Upper lobe of right lung (tissue), 1 donor: ENCODE measurements around the gene ZG16B. TPM values are rescaled to one million over a fixed set of nuclear protein-coding genes. Genes with fewer than 3 reads are reported as not detected.

Experiments
- ATAC-seq: fragments of 200-7000 bp; cut with Tn5 transposase; one replicate; pipeline ENCODE4 v1.9.1; 2020; ENCODE audit warnings: mild to moderate bottlenecking, moderate library complexity
- DNase-seq: peaks from one replicate; pipeline ENCODE4 v3.0.0-alpha.2; 2020
- H3K27ac ChIP-seq: fragments of 200-600 bp; one replicate; pipeline ENCODE4 v1.8.0; 2022
- H3K27me3 ChIP-seq: fragments of 200-600 bp; one replicate; pipeline ENCODE4 v1.8.0; 2022; ENCODE audit warnings: mild to moderate bottlenecking
- H3K36me3 ChIP-seq: fragments of 200-600 bp; one replicate; pipeline ENCODE4 v1.8.0; 2022
- H3K4me1 ChIP-seq: fragments of 200-600 bp; one replicate; pipeline ENCODE4 v1.8.0; 2022
- H3K4me3 ChIP-seq: fragments of 200-600 bp; one replicate; pipeline ENCODE4 v1.8.0; 2022; ENCODE audit warnings: mild to moderate bottlenecking
- H3K9me3 ChIP-seq: fragments of 200-600 bp; one replicate; pipeline ENCODE4 v1.8.0; 2022
- CTCF ChIP-seq: fragments of 200-600 bp; IDR thresholded peaks from one replicate; pipeline ENCODE4 v1.8.0; 2022; ENCODE audit warnings: antibody characterized with exemption
- intact Hi-C: fragments of 100-400 bp; cut with DNase I; formaldehyde crosslinking; loops from one replicate; pipeline ENCODE4 v1.11.0; 2022
- total RNA-seq: library from RNA; stranded (reverse); fragmentation: NEBNext Ultra II Directional; extraction: Animal tissue kit (Norgen Biotek cat#: 25700); gene quantifications from one replicate; pipeline ENCODE4 v1.2.1, GENCODE V29; 2021
- donor health status: DM: no; HTN: yes; CAD: no; lungs with severe emphysema.

The ZG16B gene
- total RNA-seq, 1 donor from 2014 or later: not detected

GRCh38 chr16:2790631-2791030, 39.5 kb upstream of the ZG16B start:
- TF ChIP-seq CTCF: no peak
- Histone ChIP-seq H3K9me3 (no peaks in the 10 kb centered on the region), H3K27me3 (peaks cover 42% of the 10 kb centered on the region), H3K36me3 (no peaks in the 10 kb centered on the region), H3K4me3 (no peak overlapping the region), H3K27ac (no peak overlapping the region), H3K4me1 (no peaks in the 10 kb centered on the region)
- ATAC-seq (no peak), DNase-seq (peak; percentile 40)
- intact Hi-C loops: no loop called here

- Histone ChIP-seq H3K4me3 (no peak overlapping the region), H3K27ac (no peak overlapping the region), H3K9me3 (no peaks in the 10 kb centered on the region), H3K27me3 (peaks cover 37% of the 10 kb centered on the region), H3K36me3 (no peaks in the 10 kb centered on the region), H3K4me1 (no peaks in the 10 kb centered on the region)
- ATAC-seq (no peak), DNase-seq (peak; percentile 30)
- intact Hi-C loops: no loop called here
- TF ChIP-seq CTCF: no peak
Observed at GRCh38 chr16:2791174-2791573, 38.9 kb upstream of the ZG16B start.

- H3K27me3 ChIP-seq: peaks cover 28% of the 10 kb centered on the region
- ATAC-seq: no peak
- H3K9me3 ChIP-seq: no peaks in the 10 kb centered on the region
- intact Hi-C loops: no loop called here
- H3K4me1 ChIP-seq: no peaks in the 10 kb centered on the region
- no peak for DNase-seq
- no peak overlapping the region for H3K4me3 ChIP-seq
- no peaks in the 10 kb centered on the region for H3K36me3 ChIP-seq
- no peak for TF ChIP-seq CTCF
- H3K27ac ChIP-seq: no peak overlapping the region
Observed at GRCh38 chr16:2792940-2793339, 37.2 kb upstream of the ZG16B start.

- DNase-seq (peak; percentile 40), ATAC-seq (no peak)
- TF ChIP-seq CTCF: no peak
- Histone ChIP-seq H3K9me3 (no peaks in the 10 kb centered on the region), H3K27me3 (peaks cover 16% of the 10 kb centered on the region), H3K4me1 (no peaks in the 10 kb centered on the region), H3K4me3 (no peak overlapping the region), H3K27ac (no peak overlapping the region), H3K36me3 (no peaks in the 10 kb centered on the region)
- intact Hi-C loops: no loop called here
Observed at GRCh38 chr16:2795395-2796143, 34.5 kb upstream of the ZG16B start.

- Histone ChIP-seq H3K4me1 (no peaks in the 10 kb centered on the region), H3K27me3 (peaks cover 8% of the 10 kb centered on the region), H3K27ac (no peak overlapping the region), H3K4me3 (no peak overlapping the region), H3K9me3 (no peaks in the 10 kb centered on the region), H3K36me3 (no peaks in the 10 kb centered on the region)
- no peak for TF ChIP-seq CTCF
- ATAC-seq: no peak
- peak; percentile 63 for DNase-seq
- intact Hi-C loops: no loop called here
Observed at GRCh38 chr16:2798723-2799204, 31.3 kb upstream of the ZG16B start.
